ENCODE measurements around the gene IPMK.

Gene IPMK

DNA sequence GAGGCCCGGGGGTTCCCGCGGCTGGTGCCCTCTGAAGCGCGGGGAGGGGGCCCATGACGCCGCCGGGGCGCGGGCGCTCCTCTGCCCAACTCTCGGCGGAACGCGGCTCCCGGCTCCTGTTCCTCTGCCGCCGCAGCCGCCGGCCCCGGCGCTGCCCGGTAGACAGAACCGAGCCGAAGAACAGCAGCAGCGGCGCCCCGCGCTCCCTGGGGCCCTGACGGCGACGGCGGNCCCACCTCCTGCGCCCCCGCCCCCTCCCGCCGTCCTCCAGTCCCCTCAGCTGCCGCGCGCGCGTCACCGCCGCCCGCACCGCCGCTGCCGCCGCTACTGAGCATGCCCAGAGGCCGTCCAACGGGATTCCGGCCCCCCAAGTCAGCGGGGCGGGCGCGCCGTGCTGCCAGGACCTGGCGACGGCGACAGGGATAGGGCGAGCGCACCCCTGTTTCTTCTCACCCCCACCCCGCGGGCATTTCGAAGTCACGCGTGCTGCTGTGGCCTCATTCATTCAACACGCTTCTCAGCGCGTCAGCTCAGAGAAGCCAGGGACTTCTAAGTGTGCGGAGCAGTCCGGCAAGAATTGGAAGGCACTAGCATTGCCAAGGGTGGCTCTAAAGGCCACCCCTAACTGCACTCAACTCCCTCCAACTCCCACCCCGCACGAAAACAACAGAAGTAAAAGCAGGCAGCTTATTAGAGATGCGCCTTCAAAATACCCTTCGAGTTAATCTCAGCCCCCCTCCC, at the start of gene IPMK:
Gene IPMK (minus strand): TSS at position 182 of the 741 bp plus-strand sequence. CDS start 283 bp downstream, outside the sequence.
- DNase-seq = peak; percentile 93

DNA sequence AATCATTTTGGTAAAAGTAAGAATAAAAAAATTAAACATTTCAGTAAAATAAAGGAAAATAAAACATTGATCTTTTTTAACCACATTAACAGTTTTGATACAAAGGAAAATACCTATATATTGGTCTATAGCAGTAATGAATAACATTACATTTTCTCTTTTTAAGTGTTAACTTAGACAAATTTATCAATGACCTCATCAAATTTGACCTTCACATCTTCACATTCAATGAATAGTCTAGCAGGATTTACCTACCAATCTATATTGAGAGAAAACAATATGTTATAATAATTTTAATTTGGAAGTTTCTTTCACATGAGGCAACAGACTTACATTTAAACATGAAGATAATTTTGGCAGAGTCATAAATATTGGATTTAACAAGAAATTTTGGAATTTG, 49.2 kb upstream of the IPMK start:
- no peak for DNase-seq

DNA sequence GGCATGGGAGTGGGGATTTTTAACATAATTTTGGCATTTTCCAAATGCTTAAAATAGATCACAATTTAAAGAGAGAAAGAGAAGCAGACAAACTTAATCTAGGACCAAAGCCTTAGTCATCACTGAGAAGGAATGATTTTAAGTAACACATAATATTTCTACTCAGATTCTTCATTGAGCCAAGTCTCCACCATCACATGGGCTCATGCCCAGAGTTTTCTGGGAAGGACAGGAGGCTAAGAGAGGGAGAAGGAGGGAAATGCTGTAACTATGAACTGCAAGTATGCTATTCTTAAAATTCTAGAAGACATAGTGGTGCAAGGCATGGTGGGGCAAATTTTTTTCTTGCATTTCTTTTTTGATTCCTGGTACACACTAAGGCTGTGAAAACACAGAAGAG, 43.3 kb upstream of the IPMK start:
- DNase-seq = no peak

DNA sequence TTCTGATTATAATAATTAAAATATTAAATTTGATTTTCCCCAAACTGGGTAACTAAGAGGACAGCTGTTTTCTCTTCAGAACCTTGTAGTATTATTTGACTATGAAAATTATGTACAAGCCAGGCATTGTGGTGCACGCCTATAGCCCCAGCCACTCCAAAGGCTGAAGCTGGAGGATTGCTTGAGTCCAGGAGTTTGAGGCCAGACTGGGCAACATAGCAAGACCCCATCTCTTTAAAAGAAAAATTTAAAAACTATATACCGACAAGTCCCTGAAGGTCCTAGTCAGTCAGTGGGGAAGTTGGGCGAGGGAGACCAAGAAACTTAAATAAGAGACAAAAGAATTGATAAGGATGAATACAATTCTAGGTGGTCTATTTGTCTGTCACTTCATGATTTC, 40.0 kb upstream of the IPMK start:
- DNase-seq = no peak

DNA sequence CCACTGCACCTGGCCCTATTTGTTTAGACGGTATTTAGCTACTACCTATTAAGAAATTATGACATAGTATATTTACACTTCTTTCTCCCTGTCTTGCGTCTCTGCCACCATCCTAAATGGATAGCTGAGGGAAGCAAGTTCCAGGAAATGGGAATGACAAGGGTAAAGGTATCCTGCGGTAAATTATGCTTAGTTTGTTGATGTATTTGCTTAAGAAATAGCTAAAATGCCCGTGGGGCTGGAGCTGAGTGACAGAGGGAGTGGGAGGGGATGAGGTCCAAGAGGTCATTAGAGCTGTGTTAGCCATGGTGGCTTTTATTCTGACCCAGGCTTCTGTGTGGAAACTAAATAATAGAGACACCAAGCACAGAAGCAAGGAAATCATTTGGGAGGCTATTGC, 38.1 kb upstream of the IPMK start:
- no peak for DNase-seq

DNA sequence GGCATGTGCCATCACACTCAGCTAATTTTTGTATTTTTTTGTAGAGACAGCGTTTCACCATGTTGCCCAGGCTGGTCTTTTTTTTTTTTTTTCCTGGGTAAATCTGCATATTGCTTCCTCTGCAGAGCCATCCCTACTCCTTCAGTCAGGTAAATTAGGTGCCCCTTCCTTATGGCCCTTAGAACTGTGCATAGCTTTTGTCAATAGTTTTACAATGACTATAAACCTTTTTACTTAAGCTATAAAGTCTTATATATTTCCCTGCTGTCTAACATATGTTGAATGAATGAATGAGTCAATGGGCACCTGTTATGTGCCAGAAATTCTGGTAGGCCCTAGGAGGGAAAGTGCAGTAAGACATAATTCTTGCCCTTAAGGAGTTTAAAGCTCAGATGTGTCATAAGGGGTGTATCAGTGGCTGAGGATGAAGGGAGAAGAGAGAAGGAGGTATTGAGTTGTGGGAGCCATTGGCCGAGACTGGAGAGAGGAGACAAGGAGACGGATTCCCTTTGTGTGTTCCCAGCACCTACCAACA, 36.5 kb upstream of the IPMK start:
- DNase-seq = no peak

DNA sequence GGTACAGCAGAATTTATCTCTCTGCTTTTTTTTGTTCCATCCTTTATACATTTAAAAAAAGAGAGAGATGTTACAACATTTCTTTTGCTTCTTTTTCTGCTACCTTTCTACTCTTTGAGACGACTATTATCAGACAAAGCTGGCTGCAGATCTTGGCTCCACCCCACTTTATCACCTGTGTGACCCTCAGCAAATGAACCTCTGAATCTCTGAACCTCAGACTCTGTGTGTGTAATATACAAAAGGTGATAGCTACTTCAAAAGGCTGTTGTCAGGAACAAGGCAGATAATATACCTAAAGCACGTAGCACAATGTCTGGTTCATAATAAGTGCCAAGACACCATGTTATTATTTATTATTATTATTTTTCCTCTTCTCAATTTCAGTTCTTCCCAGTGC, 34.6 kb upstream of the IPMK start:
- DNase-seq = no peak

DNA sequence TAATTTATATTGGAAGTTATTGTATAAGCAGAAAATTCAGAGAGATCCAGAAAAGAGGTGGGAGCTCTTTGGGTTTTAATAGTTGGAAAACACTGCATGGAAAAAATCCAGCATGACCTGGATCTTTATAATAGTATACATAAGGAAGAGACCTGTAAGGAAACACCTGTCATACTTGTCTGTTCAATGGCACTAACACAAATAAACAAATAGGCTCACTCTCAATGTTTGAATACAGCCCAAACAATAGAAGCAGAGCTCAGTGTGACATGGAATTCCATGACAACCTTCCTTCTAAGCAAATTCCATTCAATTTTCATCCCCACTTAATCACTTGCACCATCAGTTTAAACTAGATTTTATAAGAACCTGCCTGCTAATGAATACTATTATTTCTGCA, 33.0 kb upstream of the IPMK start:
- no peak for DNase-seq

DNA sequence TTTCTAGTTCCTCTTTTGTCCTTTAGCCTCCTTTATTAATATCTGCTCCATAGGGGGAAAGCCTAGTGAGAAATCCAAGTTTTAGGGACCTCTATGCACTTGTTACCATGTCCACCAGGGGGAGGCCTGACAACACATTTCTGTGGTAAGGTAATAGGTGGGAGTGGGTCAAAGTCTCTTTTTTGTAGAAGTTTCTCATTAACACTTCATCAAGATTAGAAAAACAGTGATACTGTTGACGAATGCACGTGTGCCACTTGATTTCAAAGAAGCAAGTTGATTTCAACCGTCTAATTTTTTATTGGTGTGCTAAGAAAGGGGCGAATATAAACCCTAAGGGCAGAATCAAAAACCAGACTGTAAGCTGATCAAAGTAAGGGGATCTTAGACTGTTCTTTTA, 31.9 kb upstream of the IPMK start:
- no peak for DNase-seq

DNA sequence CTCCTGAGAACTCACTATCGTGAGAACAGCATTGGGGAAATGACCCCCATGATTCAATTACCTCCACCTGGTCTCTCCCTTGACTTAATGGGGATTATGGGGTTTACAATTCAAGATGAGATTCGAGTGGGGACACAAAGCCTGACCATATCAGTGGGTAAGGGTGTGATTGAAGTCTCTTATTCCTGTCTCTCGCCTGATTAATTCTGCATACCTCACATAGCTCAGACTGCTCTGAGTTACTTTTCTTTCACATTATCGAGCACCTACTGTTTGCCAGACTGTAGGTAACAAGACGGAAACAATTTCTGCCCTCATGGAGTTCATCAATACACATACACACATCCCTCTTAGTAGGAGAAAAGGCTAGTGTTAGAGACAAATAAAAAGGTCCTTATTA, 26.3 kb upstream of the IPMK start:
- DNase-seq = no peak

DNA sequence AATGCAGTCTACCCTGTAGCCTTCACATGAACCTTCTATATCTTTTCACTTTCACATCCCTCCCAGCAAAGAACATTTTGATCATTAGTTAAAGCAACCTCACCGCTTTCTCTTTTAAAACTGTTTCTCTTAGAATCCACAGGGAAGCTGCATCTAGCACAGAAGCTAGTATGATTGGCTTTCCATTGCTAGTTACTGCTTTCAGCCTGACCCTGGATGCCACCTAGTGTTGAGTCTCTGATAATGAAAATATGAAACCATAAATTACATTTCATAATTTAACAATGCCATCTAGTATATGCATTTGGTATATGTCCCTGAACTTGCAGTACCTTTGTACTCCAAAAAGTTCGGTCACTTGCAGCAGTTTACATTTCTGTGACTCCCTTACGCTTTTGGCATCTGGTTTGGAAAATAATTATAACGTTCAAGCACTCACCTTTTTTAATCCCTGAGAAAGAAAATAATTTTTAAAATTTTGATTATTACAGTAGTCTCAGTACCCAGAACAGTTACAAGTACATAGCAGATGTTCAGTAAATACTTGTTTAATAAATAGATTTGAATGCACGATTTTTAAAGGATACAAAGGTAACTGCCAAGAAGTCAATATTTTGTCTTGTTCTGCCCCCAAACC, 24.0 kb upstream of the IPMK start:
- DNase-seq = no peak

DNA sequence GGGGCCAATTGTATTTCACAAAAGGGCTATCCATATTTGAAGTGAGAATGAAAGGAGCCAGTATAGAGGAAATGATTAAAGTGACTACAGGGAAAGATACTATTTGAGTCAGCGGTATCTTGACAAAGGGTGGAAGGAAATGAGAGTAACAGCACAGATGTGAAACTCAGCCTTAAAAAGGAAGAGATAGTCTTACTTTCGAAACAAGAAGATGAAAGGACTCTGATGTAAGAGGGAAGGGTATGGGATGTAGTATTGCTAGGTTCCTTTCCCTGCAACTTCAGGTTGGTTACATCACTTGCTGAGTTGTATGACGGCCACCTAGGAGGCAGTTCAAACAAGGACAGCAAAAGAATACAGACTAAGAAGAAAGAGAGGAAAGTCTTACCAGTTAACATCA, 14.9 kb upstream of the IPMK start:
- DNase-seq = no peak

DNA sequence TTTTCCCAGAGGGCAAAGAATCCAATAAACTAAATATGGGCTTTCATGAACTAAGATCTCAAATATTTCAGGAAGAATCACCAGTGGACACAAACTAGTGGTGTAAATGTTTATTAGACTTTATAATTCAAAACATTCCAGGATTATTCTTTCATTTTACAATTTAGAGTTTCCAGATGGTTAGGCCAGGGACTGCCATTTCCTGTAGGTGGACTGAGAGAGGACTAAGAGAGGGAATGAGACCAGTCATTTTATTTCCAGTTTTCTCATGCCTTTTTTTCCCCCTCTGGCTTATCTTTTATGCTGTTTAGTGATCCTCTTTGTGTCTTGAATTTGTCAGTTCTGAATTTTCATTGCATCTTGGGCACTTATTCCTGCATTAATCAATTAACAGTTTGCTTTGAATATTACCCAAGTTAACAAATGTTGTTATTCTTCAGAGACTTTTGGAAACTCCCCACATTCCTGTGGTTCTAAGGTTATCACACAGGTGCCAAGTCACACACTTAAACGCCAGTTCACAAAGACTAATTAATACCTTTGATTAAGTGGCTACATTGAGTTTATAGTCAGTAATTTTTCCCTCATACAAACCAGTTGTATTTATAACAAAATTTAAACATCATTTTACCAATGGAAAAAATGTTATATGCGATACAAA, 13.5 kb upstream of the IPMK start:
- no peak for DNase-seq

DNA sequence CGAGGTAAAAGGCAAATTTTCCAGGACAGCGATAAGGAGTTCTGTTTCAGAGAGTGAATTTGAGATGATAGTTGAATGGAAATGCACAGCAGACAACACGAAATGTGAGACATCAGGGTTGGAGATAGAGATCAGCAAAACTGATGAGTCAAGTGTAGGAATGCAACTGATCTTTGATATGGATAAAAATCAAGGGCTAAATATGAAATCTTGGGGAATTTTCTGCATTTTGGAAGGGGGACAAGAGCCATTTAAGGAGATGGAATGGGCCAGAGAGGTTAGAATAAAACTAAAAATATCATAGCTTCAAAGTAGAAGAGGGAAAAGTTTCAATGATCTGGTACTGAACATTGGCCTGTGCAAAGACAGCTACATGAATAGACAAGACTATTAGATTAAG, 12.8 kb upstream of the IPMK start:
- DNase-seq = no peak

DNA sequence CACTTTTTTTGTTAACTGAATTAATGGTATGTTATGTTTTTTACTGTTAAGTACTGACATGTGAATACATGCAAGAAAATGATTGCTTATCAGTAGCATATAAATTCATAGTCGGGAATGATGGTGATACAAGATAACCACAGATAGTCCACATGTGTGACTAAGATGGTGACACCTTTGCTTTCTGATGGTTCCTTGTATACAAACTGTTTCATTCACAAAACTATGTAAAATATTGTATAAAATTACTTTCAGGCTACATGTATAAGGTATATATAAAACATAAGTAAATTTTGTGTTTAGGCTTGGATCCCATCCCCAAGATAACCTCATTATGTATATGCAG, 11.2 kb upstream of the IPMK start:
- DNase-seq = no peak

DNA sequence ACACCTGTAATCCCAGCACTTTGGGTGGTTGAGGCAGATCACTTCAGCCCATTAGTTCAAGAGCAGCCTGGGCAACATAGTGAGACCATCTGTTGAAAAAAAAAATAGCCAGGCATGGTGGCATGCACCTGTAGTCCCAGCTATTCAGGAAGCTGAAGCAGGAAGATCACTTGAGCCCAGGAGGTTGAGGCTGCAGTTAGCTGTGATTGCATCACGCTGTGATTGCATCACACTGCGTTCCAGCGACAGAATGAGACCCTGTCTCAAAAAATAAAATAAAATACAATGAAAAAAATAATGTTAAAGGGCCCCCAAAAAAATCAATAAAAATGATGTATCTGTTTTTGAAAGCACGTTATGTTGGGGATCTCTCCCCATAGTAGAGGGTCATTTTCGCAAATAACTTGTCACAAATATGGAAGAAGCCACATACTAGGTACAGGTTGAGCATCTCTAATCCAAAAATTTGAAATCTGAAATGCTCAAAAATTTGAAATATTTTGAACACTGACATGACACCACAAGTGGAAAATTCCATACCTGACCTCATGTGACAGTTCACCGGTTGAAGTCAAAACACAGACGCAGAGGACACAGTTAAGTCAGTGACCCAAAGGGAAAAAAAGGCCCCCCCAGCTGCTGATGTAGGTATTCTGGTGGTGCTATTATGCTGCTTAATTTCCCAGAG, 10.7 kb upstream of the IPMK start:
- no peak for DNase-seq

DNA sequence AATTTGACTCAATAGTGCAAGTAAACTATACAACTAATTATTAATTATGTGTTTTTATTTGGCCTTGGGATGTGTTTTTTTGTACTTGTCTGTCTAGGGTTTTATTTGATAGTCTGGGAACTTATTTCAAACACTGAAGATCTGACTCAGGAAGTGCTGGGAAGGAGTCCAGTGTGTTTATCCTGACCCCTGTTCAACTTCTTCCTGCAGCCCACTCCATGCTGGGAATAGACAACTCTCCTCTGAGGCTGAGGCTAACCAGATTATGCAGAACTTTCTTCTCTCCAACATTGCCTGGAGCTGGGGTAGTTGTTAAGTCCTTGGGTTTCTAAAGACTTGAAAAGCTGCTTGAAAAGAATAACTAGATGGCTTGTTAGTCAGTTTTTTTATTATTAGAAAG, 8.2 kb upstream of the IPMK start:
- DNase-seq = no peak

DNA sequence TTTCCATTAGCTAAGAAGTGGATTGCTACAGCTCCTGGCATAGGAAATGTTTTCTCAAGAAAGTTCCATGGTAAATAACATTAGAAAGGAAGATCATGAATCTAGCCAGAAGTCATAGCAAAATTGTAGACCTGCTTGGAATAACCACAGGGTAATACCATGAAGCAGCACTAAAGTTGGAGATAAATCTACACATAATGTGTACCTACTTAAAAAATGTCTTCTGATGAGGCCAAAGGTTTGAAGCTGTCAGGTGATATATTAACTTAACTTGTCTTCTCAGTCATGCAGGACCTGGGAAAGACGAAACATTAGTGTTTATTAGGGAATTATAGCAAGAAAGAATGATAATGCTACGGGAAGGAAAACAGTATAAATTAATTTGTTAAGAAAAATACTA, 7.6 kb upstream of the IPMK start:
- DNase-seq = no peak

DNA sequence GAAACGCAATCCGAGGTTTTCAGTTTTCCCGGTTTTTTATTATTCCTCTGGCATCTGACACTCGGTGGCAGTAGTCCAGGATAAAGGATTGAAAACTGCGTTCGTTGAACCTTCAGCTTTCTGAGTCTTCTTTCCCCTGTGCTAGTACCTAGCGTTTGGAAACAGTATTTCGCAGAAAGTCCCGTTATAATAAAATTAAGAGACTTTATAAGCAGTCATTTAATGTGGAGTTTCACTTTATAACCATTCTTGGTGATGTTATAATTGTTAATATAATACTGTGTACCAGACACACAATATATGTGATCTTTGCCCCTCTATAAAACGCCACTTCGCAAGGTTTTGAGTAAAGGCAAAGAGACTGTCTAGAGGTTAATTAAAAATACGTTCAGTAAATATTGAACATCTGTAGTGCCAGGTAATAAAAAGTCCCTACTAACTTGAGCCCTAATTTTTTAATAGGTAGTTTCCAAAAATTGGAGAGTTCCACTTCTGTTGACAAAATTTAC, 2.1 kb upstream of the IPMK start:
- no peak for DNase-seq

DNA sequence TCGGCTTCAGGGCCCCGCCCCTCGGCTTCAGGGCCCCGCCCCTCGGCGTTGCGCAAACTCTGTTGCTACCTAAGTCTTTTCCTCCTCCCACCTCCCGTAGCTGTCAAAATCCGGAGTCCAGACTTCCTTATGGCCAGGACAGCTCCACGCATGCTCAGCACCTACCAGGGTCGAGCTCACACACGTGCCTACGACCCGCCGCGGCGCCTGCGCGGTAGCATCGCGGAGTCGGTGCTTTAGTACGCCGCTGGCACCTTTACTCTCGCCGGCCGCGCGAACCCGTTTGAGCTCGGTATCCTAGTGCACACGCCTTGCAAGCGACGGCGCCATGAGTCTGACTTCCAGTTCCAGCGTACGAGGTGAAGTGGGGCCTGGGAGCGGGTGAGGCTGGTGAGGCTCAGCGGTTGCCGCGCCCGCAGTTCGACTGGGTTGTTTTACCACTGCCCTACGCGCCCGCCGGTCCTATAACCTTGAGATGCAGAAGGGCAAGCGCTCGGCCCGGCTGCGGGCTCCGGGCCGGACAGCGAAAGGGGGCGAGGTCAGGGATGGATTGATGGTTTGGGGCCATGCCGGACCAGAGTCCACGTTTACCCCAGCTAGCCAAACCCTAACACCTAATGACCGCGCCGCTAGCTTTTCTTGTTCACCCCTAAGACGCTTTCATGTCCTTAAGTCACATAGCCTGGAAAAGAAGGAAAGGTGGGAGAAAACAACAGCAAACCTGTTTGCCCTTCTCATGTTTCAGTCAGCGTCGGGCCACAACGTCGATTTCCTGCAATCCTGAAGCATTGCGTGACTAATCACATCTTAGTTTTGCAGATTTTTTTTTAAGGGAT, 1.5 kb upstream of the IPMK start, which contains the start of gene CISD1:
Gene CISD1 (plus strand): TSS at position 217 of the 836 bp plus-strand sequence. CDS start 112 bp downstream, at position 329.
- peak; percentile 94 for DNase-seq

DNA sequence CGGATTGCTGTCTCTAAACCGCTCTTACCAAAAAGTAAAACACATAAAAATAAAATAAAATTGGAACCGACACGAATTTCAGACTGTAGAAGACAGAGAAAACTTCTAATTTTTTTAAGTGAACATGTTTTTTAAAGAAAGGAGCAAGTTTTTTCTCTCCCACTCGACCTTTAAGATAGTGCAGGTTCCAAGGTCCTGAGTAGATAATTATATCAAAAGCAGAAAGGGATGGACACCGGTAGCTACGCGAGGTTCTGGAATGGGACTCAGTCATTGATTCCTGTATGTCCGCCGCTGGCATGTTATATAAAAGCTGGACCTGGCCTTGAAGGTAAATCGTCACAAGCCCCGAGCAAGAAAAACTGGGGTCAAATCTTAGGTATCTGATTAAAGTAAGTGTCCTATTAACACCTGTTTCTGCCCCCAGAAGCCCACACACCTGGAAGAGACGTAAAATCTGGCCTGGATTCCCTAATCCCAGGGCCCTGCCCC, 806 bp upstream of the IPMK start:
- DNase-seq = peak; percentile 41

All from right forelimb (tissue), 1 donor.